ENCODE measurements around the gene OR9Q1. TPM values are rescaled to one million over a fixed set of nuclear protein-coding genes. Genes with fewer than 3 reads are reported as not detected.
"Not testable (repeated sequence)": the region's sequence is repeated elsewhere in the genome, so short reads cannot be mapped to it uniquely, and the experiment has no call there.

Gene OR9Q1
- total RNA-seq, 1 donor from 2014 or later, result not detected

GRCh38 chr11:57983191-57983590 lies 40.5 kb upstream of the OR9Q1 start:
- no peak overlapping the region for H3K4me3 Mint-ChIP-seq
- H3K4me1 Mint-ChIP-seq, result peaks cover 15% of the 10 kb centered on the region
- no peak overlapping the region for H3K9ac ChIP-seq
- H3F3A ChIP-seq (ENCODE audit: low read depth), result no peaks in the 10 kb centered on the region
- no peak overlapping the region for H3K4me3 ChIP-seq
- no peak for TF ChIP-seq EZH2phosphoT487 (IDR thresholded peaks at IDR 0.05)
- no peak for TF ChIP-seq EZH2 (IDR thresholded peaks at IDR 0.05)
- TF ChIP-seq, protein P1, sequence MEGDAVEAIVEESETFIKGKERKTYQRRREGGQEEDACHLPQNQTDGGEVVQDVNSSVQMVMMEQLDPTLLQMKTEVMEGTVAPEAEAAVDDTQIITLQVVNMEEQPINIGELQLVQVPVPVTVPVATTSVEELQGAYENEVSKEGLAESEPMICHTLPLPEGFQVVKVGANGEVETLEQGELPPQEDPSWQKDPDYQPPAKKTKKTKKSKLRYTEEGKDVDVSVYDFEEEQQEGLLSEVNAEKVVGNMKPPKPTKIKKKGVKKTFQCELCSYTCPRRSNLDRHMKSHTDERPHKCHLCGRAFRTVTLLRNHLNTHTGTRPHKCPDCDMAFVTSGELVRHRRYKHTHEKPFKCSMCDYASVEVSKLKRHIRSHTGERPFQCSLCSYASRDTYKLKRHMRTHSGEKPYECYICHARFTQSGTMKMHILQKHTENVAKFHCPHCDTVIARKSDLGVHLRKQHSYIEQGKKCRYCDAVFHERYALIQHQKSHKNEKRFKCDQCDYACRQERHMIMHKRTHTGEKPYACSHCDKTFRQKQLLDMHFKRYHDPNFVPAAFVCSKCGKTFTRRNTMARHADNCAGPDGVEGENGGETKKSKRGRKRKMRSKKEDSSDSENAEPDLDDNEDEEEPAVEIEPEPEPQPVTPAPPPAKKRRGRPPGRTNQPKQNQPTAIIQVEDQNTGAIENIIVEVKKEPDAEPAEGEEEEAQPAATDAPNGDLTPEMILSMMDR (IDR thresholded peaks at IDR 0.05), result no peak
- H3K9me3 ChIP-seq (ENCODE audit: low read depth), result no peaks in the 10 kb centered on the region
- H3K36me3 Mint-ChIP-seq, result no peaks in the 10 kb centered on the region
- H3K79me2 ChIP-seq (ENCODE audit: low read depth), result no peaks in the 10 kb centered on the region
- peak overlapping the region; percentile 42 for H3K27ac ChIP-seq
- H3K4me1 ChIP-seq, result peaks cover 19% of the 10 kb centered on the region
- no peaks in the 10 kb centered on the region for H3K27me3 ChIP-seq
- no peaks in the 10 kb centered on the region for H3K36me3 ChIP-seq
- H2AFZ ChIP-seq (replicated peaks), result no peak overlapping the region
- no peak for DNase-seq (ENCODE audit: low spot score)
- no peaks in the 10 kb centered on the region for H3K9me3 Mint-ChIP-seq
- H3K4me2 ChIP-seq, result peak overlapping the region; percentile 14
- no peaks in the 10 kb centered on the region for H3K27me3 Mint-ChIP-seq (ENCODE audit: insufficient read depth, low read depth)
- H4K20me1 ChIP-seq (ENCODE audit: low read depth), result no peaks in the 10 kb centered on the region
- no peak overlapping the region for H3K27ac Mint-ChIP-seq

- H2AFZ ChIP-seq (replicated peaks); H3K27ac Mint-ChIP-seq; H3K9me3 ChIP-seq (ENCODE audit: low read depth); H3K4me2 ChIP-seq; H3K4me1 Mint-ChIP-seq; H3K9ac ChIP-seq; H4K20me1 ChIP-seq (ENCODE audit: low read depth); H3K27me3 ChIP-seq; H3K4me3 ChIP-seq; H3K27ac ChIP-seq; H3K79me2 ChIP-seq (ENCODE audit: low read depth); DNase-seq (ENCODE audit: low spot score); H3K4me3 Mint-ChIP-seq; H3K9me3 Mint-ChIP-seq; H3K36me3 Mint-ChIP-seq; H3K4me1 ChIP-seq; H3K36me3 ChIP-seq; H3F3A ChIP-seq (ENCODE audit: low read depth); H3K27me3 Mint-ChIP-seq (ENCODE audit: insufficient read depth, low read depth): not testable (repeated sequence)
Measured at GRCh38 chr11:57999523-57999922, 24.2 kb upstream of the OR9Q1 start.

- H3K9ac ChIP-seq; H3K4me1 ChIP-seq; H3F3A ChIP-seq (ENCODE audit: low read depth); H3K9me3 Mint-ChIP-seq; H3K4me3 Mint-ChIP-seq; H3K27ac Mint-ChIP-seq; H3K9me3 ChIP-seq (ENCODE audit: low read depth); H3K4me2 ChIP-seq; H4K20me1 ChIP-seq (ENCODE audit: low read depth); DNase-seq (ENCODE audit: low spot score); H3K79me2 ChIP-seq (ENCODE audit: low read depth); H3K4me1 Mint-ChIP-seq; H3K27ac ChIP-seq; H3K36me3 Mint-ChIP-seq; H3K36me3 ChIP-seq; H3K27me3 Mint-ChIP-seq (ENCODE audit: insufficient read depth, low read depth); H3K4me3 ChIP-seq; H3K27me3 ChIP-seq; H2AFZ ChIP-seq (replicated peaks): not testable (repeated sequence)
Measured at GRCh38 chr11:58000021-58000420, 23.7 kb upstream of the OR9Q1 start.

- no peaks in the 10 kb centered on the region for H3K9me3 Mint-ChIP-seq
- Histone ChIP-seq H3F3A (ENCODE audit: low read depth) (no peaks in the 10 kb centered on the region), H2AFZ (replicated peaks) (no peak overlapping the region), H4K20me1 (ENCODE audit: low read depth) (no peaks in the 10 kb centered on the region), H3K79me2 (ENCODE audit: low read depth) (no peaks in the 10 kb centered on the region), H3K4me3 (no peak overlapping the region), H3K4me2 (no peak overlapping the region), H3K4me1 (peaks cover 8% of the 10 kb centered on the region), H3K9me3 (ENCODE audit: low read depth) (no peaks in the 10 kb centered on the region), H3K27ac (no peak overlapping the region), H3K36me3 (no peaks in the 10 kb centered on the region), H3K27me3 (no peaks in the 10 kb centered on the region), H3K9ac (no peak overlapping the region)
- H3K36me3 Mint-ChIP-seq, result no peaks in the 10 kb centered on the region
- H3K27me3 Mint-ChIP-seq (ENCODE audit: insufficient read depth, low read depth), result peaks cover 3% of the 10 kb centered on the region
- no peak overlapping the region for H3K27ac Mint-ChIP-seq
- H3K4me3 Mint-ChIP-seq, result no peak overlapping the region
- H3K4me1 Mint-ChIP-seq, result no peaks in the 10 kb centered on the region
- no peak for DNase-seq (ENCODE audit: low spot score)
- TF ChIP-seq EZH2phosphoT487 (IDR thresholded peaks at IDR 0.05), result no peak
- TF ChIP-seq EZH2 (IDR thresholded peaks at IDR 0.05), result no peak
- TF ChIP-seq, protein P1 (IDR thresholded peaks at IDR 0.05), result no peak
Measured at GRCh38 chr11:58000699-58001098, 23.0 kb upstream of the OR9Q1 start.
